Activated gamma-delta T cell treated with Interleukin-2 at 50 U/mL for 16 hours (primary cell): ENCODE results near the gene PALD1.
A peak's percentile ranks its signal among the peaks of the same experiment; 100 is the strongest.

Source experiments
- DNase-seq: peaks from one replicate; pipeline ENCODE4 v3.0.0-alpha.2; 2020

PALD1 gene

GRCh38 chr10:70558871-70559810, 80.6 kb downstream of the PALD1 start:
- peak; percentile 73 for DNase-seq

- DNase-seq = no peak
These were observed 81.3 kb downstream of the PALD1 start for GRCh38 chr10:70559861-70560260.

- DNase-seq = no peak
These were observed 82.0 kb downstream of the PALD1 start for GRCh38 chr10:70560511-70560941.

- DNase-seq = no peak
These were observed 82.5 kb downstream of the PALD1 start for GRCh38 chr10:70561070-70561469.

- no peak for DNase-seq
These were observed 83.0 kb downstream of the PALD1 start for GRCh38 chr10:70561558-70561957.

GRCh38 chr10:70562036-70562755, 83.6 kb downstream of the PALD1 start:
- no peak for DNase-seq

GRCh38 chr10:70563230-70563629, 84.7 kb downstream of the PALD1 start:
- no peak for DNase-seq

GRCh38 chr10:70564113-70564725, 85.7 kb downstream of the PALD1 start:
- DNase-seq = no peak

GRCh38 chr10:70564901-70565351, 86.4 kb downstream of the PALD1 start:
- DNase-seq = no peak

- no peak for DNase-seq
These were observed 87.3 kb downstream of the PALD1 start for GRCh38 chr10:70565556-70566514.

GRCh38 chr10:70566515-70567290, 88.1 kb downstream of the PALD1 start:
- DNase-seq = no peak

GRCh38 chr10:70567603-70568002, 89.0 kb downstream of the PALD1 start:
- no peak for DNase-seq

GRCh38 chr10:70568113-70568512, 89.5 kb downstream of the PALD1 start:
- no peak for DNase-seq

GRCh38 chr10:70568781-70569495, 90.4 kb downstream of the PALD1 start:
- DNase-seq = no peak

- no peak for DNase-seq
These were observed 92.7 kb downstream of the PALD1 start for GRCh38 chr10:70571236-70571635.

GRCh38 chr10:70571636-70572439, 93.3 kb downstream of the PALD1 start:
- no peak for DNase-seq

- no peak for DNase-seq
These were observed 95.3 kb downstream of the PALD1 start for GRCh38 chr10:70573599-70574506.

- no peak for DNase-seq
These were observed 96.9 kb downstream of the PALD1 start for GRCh38 chr10:70575486-70575873.
